Measurements from ENCODE around the gene SLC26A5.

- TF ChIP-seq CTCF (IDR thresholded peaks at IDR 0.05) = no peak
- TF ChIP-seq POLR2AphosphoS5 (IDR thresholded peaks at IDR 0.05; ENCODE audit: insufficient read depth in 1 of 2, low read depth in 1 of 2) = no peak
These were observed 33.9 kb downstream of the SLC26A5 start for GRCh38 chr7:103412151-103412550.

Measured in vagina (tissue), 2 donors.